ENCODE data around the gene EPHA2. TPM values are rescaled to one million over a fixed set of nuclear protein-coding genes. Genes with fewer than 3 reads are reported as not detected.

Gene EPHA2
- total and polyA plus RNA-seq, 2 donors (not counting 1 experiment from before 2014, with no cell fraction given): 9.8 to 24.6 TPM

DNA sequence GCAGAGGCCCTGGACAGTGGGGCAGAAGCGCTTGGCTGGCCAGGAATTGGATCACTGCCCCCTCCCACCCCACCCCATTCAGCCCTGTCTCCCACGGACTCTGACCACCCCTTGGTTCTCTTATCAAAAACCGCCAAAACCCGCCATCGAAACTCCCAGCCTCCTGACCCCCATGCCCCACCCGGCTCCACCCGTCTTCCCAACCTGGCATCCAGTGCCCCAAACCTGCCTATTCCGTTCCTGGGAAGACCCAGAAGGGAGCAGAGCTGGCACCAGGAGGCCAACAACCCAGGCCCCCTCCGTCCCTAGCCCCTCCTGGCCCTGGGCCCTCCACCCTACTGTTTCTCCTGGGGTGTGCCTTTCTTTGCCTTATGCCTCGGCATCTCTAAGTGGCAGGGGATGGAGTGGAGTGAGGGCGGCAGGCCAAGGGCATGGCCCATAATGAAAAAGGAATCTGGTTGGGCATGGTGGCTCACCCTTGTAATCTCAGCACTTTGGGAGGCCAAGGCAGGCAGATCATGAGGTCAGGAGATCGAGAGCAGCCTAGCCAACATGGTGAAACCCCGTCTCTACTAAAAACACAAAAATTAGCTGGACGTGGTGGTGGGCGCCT, 16.5 kb upstream of the EPHA2 start:
- H3K4me1 ChIP-seq (ENCODE audit: control insufficient read depth, extremely low read depth, insufficient read depth, low read length): peaks cover 38% of the 10 kb centered on the region
- no peak overlapping the region for H3K9ac ChIP-seq (ENCODE audit: insufficient read depth, low read length)
- no peaks in the 10 kb centered on the region for H4K20me1 ChIP-seq (ENCODE audit: control insufficient read depth, extremely low read depth, insufficient read depth, low read length)
- no peaks in the 10 kb centered on the region for H3K36me3 ChIP-seq (ENCODE audit: control insufficient read depth, insufficient read depth, low read length)
- H3K4me3 ChIP-seq (replicated peaks in 1 of 4; ENCODE audit: control extremely low read depth in 1 of 4, insufficient read depth in 1 of 4, low read depth in 3 of 4, low read length in 4 of 4): no peak overlapping the region
- H3K79me2 ChIP-seq (ENCODE audit: control insufficient read depth, insufficient read depth, low read length): no peaks in the 10 kb centered on the region
- no peak overlapping the region for H3K4me2 ChIP-seq (ENCODE audit: extremely low read depth, insufficient read depth, low read length)
- H2AFZ ChIP-seq (ENCODE audit: low read length): no peak overlapping the region
- H3K27ac ChIP-seq (ENCODE audit: insufficient read depth, low read length): no peak overlapping the region
- TF ChIP-seq EZH2 (IDR thresholded peaks at IDR 0.05; ENCODE audit: low read length, missing control alignments) (no peak), CTCF (conservative IDR thresholded peaks at IDR 0.05 in 1 of 2, IDR thresholded peaks at IDR 0.05 in 1 of 2; ENCODE audit: low read depth in 1 of 2, low read length in 2 of 2) (no peak)
- H3K9me3 ChIP-seq (ENCODE audit: control insufficient read depth, insufficient read depth, low read depth, low read length): no peaks in the 10 kb centered on the region
- H3K27me3 ChIP-seq (ENCODE audit: control insufficient read depth, insufficient read depth, low read length): no peaks in the 10 kb centered on the region
- DNase-seq (ENCODE audit: low read depth in 2 of 2): no peak

DNA sequence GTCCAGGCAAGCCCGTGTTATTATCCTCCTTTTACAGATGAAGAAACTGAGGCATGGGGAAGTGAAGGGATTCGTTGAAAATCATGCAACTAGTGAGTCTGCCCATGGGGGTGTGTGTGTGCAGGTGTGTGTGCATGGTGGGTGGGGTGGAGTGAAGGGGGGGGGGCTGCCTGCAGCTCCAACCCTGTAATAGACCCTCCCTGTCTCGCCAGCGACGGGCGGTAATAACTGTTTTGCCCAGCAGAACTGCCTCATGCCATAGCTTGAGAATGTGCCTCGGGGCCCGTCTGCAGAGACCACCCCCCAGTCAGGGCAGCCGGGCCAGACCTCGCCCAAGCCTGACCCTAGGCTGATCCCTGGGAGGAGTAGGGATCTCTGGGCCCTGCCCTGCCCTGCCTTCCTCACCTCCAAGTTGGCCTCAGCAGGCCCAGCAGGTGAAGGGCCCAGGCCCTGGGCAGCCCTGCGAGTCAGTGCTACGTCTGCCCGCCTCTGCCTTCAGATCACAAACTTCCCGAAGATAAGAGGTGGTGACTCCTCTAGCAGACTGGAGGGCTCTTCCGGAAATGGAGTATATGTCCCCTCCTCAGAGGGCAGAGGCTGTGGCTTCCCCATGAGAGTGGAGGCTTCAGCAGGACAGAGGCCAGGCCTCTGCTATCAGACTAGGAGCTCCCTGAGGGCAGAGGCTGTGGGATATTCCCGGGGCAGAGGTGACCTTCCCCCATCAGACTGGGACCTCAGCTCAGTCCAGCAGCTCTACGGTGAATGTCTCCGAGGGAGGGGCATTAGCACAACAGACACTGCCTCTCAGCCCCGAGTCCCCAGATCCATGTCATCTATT, 15.7 kb upstream of the EPHA2 start:
- H3K9me3 ChIP-seq (ENCODE audit: control insufficient read depth, insufficient read depth, low read depth, low read length): no peaks in the 10 kb centered on the region
- peaks cover 30% of the 10 kb centered on the region for H3K4me1 ChIP-seq (ENCODE audit: control insufficient read depth, extremely low read depth, insufficient read depth, low read length)
- no peaks in the 10 kb centered on the region for H3K27me3 ChIP-seq (ENCODE audit: control insufficient read depth, insufficient read depth, low read length)
- no peak for DNase-seq (ENCODE audit: low read depth in 2 of 2)
- no peak overlapping the region for H3K27ac ChIP-seq (ENCODE audit: insufficient read depth, low read length)
- H3K9ac ChIP-seq (ENCODE audit: insufficient read depth, low read length): no peak overlapping the region
- no peak overlapping the region for H3K4me2 ChIP-seq (ENCODE audit: extremely low read depth, insufficient read depth, low read length)
- no peak overlapping the region for H2AFZ ChIP-seq (ENCODE audit: low read length)
- no peaks in the 10 kb centered on the region for H3K36me3 ChIP-seq (ENCODE audit: control insufficient read depth, insufficient read depth, low read length)
- TF ChIP-seq CTCF (conservative IDR thresholded peaks at IDR 0.05 in 1 of 2, IDR thresholded peaks at IDR 0.05 in 1 of 2; ENCODE audit: low read depth in 1 of 2, low read length in 2 of 2) (no peak), EZH2 (IDR thresholded peaks at IDR 0.05; ENCODE audit: low read length, missing control alignments) (no peak)
- H3K79me2 ChIP-seq (ENCODE audit: control insufficient read depth, insufficient read depth, low read length): no peaks in the 10 kb centered on the region
- H4K20me1 ChIP-seq (ENCODE audit: control insufficient read depth, extremely low read depth, insufficient read depth, low read length): no peaks in the 10 kb centered on the region
- H3K4me3 ChIP-seq (replicated peaks in 1 of 4; ENCODE audit: control extremely low read depth in 1 of 4, insufficient read depth in 1 of 4, low read depth in 3 of 4, low read length in 4 of 4): no peak overlapping the region

DNA sequence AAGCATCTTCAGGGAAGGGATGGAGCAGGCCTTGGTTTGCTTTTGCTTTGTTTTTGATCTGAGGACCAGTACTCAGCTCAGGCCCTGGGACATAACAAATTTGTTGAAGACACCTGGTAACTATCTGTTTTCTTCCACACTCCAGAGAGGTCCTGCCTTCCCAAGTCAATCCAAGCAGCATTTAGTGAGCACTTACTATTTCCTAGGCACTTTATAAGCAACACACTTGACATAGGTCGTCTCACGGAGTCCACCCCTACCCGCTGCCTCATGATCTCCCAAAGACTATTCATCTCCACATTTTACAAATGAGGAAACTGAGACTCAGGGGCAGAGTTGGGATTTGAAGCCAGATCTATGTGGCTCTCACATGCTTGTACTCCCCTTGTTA, 14.4 kb upstream of the EPHA2 start:
- peaks cover 21% of the 10 kb centered on the region for H3K4me1 ChIP-seq (ENCODE audit: control insufficient read depth, extremely low read depth, insufficient read depth, low read length)
- TF ChIP-seq EZH2 (IDR thresholded peaks at IDR 0.05; ENCODE audit: low read length, missing control alignments): no peak
- no peak for TF ChIP-seq CTCF (conservative IDR thresholded peaks at IDR 0.05 in 1 of 2, IDR thresholded peaks at IDR 0.05 in 1 of 2; ENCODE audit: low read depth in 1 of 2, low read length in 2 of 2)
- H4K20me1 ChIP-seq (ENCODE audit: control insufficient read depth, extremely low read depth, insufficient read depth, low read length): no peaks in the 10 kb centered on the region
- H3K9me3 ChIP-seq (ENCODE audit: control insufficient read depth, insufficient read depth, low read depth, low read length): no peaks in the 10 kb centered on the region
- H3K4me2 ChIP-seq (ENCODE audit: extremely low read depth, insufficient read depth, low read length): no peak overlapping the region
- no peaks in the 10 kb centered on the region for H3K27me3 ChIP-seq (ENCODE audit: control insufficient read depth, insufficient read depth, low read length)
- H3K4me3 ChIP-seq (replicated peaks in 1 of 4; ENCODE audit: control extremely low read depth in 1 of 4, insufficient read depth in 1 of 4, low read depth in 3 of 4, low read length in 4 of 4): no peak overlapping the region
- no peak overlapping the region for H3K9ac ChIP-seq (ENCODE audit: insufficient read depth, low read length)
- no peak overlapping the region for H2AFZ ChIP-seq (ENCODE audit: low read length)
- no peaks in the 10 kb centered on the region for H3K79me2 ChIP-seq (ENCODE audit: control insufficient read depth, insufficient read depth, low read length)
- H3K36me3 ChIP-seq (ENCODE audit: control insufficient read depth, insufficient read depth, low read length): no peaks in the 10 kb centered on the region
- no peak for DNase-seq (ENCODE audit: low read depth in 2 of 2)
- H3K27ac ChIP-seq (ENCODE audit: insufficient read depth, low read length): no peak overlapping the region

Measured in fibroblast of lung (primary cell).